Activated T-cell treated with anti-CD3 and anti-CD28 coated beads, Interleukin-2, amount 50 U/mL, for 4 hours (primary cell): ENCODE measurements around the gene EFCC1. TPM values are rescaled to one million over a fixed set of nuclear protein-coding genes. Genes with fewer than 3 reads are reported as not detected.
A peak's percentile ranks its signal among the peaks of the same experiment; 100 is the strongest.

Experiments used
- ATAC-seq, 2 donors: fragments of 200-7000 bp; cut with Tn5 transposase; one replicate each; pipeline ENCODE4 v1.10.0; 2021
- DNase-seq: peaks from one replicate; pipeline ENCODE4 v3.0.0-alpha.2; 2020
- H3K27me3 Mint-ChIP-seq: one replicate; pipeline ENCODE4 v1.8.0; 2021; ENCODE audit warnings: low read depth, mixed read lengths
- H3K36me3 Mint-ChIP-seq: one replicate; pipeline ENCODE4 v1.8.0; 2022; ENCODE audit warnings: mixed read lengths; ENCODE audit not compliant: insufficient read depth
- H3K4me1 Mint-ChIP-seq: one replicate; pipeline ENCODE4 v1.8.0; 2021; ENCODE audit warnings: low read depth, mixed read lengths
- H3K4me3 Mint-ChIP-seq: one replicate; pipeline ENCODE4 v1.8.0; 2021; ENCODE audit warnings: mild to moderate bottlenecking, moderate library complexity, mixed read lengths
- H3K9me3 Mint-ChIP-seq: one replicate; pipeline ENCODE4 v1.8.0; 2021; ENCODE audit warnings: mixed read lengths
- total RNA-seq, 3 donors: library from RNA; stranded (reverse); gene quantifications; one replicate each; pipeline ENCODE4 v1.2.1, GENCODE V29; 2021

EFCC1 gene
- total RNA-seq, 3 donors from 2014 or later = 0.26 to 0.35 TPM; not detected in 1

DNA sequence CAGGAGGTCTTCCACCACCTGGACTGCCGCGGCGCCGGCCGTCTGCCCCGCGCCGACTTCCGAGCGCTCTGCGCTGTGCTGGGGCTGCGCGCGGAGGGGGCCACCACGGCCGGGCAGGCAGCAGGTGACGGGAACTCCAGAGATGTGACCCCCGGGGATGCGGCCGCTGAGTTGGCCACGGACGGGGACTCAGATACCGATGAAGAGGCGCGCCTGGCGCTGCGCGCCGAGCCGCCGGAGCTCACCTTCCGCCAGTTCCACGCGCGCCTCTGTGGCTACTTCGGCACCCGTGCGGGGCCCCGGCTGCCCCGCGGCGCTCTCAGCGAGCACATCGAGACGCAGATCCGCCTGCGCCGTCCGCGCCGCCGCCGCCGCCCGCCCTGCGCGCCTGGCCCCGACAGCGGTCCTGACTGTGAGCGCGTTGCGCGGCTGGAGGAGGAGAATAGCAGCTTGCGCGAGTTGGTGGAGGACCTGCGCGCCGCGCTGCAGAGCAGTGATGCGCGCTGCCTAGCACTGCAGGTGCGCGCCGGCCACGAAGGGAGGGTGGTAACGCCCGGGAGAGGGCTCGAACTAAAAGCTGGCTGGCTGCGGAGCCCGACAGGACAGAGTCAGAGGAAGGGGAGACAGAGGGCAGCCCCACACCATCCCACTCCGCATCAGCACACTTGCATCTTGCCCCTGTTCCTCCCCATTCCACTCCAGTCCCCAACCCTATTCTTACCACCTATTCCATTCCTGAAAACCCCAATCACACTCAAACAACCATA, 885 bp downstream of the EFCC1 start:
- ATAC-seq = peak; percentile 67 to 69
- Mint-ChIP-seq H3K4me1 (peaks cover 28% of the 10 kb centered on the region), H3K4me3 (peak overlapping the region; percentile 3), H3K27me3 (peaks cover 37% of the 10 kb centered on the region), H3K9me3 (no peaks in the 10 kb centered on the region), H3K36me3 (no peaks in the 10 kb centered on the region)
- no peak for DNase-seq

DNA sequence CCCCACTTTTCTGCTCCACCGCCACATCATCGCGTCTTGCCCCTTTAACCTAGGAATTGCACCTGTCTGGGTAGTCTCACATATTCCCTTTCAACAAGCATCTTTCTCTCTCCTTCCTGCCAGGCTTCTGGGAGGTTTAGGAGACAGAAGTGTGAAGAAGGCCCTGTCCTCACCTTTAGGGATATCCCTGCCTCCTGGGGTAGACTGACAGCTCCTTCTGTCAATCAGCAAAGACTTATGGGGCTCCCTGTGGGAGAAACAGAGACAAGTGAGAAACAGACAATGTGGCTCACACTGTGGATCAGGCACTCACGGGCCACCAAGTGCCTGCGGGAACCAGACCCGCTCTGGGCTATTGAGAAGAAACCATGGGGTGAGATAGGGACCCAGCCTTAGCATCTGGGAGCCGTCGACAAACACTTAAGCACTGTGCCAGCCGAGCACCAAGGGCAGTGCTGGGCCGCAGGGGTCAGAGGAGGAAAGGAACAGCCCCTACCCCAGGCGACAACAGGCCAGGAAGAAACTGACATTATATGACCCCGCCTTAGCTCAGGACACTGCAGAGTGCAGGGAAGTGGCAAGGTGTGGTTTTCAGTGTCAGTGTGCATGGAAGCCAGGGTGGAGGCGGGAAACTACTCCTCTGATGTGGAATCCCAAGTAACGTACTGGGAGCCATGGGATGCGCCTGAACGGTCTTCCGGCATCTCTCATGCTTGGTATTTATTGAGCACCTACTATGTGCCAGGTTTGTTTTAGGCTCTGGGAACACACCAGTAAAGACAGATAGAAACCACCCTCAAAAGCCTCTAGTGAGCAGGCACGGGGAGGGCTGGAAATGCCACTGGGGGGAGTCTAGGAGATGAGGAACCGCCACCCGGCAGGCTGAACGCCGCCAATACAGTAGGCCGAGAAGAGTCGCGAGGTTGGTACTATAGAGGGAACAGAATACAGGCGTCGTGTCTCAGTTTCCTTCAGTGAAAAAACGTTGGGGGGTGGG, 1.8 kb downstream of the EFCC1 start:
- H3K4me1 Mint-ChIP-seq = peaks cover 29% of the 10 kb centered on the region
- H3K36me3 Mint-ChIP-seq = no peaks in the 10 kb centered on the region
- H3K27me3 Mint-ChIP-seq = peaks cover 37% of the 10 kb centered on the region
- DNase-seq = no peak
- no peak for ATAC-seq
- H3K4me3 Mint-ChIP-seq = peak overlapping the region; percentile 31
- H3K9me3 Mint-ChIP-seq = no peaks in the 10 kb centered on the region

DNA sequence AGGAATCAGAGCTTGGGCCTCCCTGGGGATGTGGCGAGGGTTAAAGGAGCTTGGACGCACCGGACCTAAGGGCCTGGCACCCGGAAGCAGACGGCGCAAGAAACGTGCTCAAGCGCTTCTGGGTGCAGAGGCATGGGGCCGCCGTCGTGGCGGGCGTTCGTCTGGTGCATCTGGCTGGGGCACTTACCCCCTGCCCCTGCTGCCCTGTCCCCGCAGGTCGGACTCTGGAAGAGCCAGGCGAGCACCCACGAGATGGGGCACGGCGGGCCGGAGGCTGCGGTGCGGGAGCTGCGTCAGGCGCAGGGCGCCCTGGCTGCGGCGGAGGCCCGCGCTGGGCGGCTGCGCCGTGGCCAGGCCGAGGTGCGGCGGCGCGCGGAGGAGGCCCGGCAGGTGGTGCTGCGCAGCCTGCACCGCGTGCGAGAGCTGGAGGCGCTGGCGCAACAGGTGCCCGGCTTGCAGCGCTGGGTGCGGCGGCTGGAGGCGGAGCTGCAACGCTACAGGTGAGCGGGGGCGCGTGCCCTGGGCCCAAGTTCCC, 2.5 kb downstream of the EFCC1 start:
- Mint-ChIP-seq H3K36me3 (no peaks in the 10 kb centered on the region), H3K4me3 (peak overlapping the region; percentile 31), H3K4me1 (peaks cover 28% of the 10 kb centered on the region), H3K9me3 (no peaks in the 10 kb centered on the region), H3K27me3 (peaks cover 37% of the 10 kb centered on the region)
- DNase-seq (peak; percentile 52), ATAC-seq (peak; percentile 76 to 79)

DNA sequence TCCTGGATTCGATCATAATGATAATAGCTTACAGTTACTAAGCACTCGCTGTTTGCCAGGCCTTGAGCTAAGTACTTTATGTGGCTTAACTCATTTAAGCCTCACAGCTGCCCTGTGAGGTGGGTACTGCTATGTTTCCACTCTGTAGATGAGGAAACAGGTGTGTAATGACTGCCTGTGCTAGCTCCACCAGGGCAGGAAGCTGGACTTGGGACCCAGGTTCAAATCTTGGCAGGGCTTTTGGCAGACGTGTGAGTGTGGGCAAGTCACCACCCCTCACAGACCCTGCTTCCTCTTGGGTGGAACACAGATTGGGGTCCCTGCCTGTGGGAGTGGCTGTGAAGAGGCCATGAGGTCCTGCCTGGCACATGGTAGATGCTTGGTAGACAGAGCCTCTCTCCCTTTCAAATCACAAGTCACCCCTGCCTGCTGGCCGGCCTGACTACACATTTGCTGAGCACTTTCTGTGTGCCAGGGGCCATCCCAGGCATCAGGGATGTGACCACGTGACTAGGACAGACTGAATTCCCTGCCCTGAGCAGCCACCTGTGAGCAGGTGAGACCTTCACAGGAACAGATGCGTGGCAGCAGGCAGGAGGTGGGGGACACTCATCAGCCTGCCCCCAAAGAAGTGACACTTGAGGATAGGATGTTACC, 3.7 kb downstream of the EFCC1 start:
- Mint-ChIP-seq H3K4me1 (peaks cover 23% of the 10 kb centered on the region), H3K27me3 (peaks cover 33% of the 10 kb centered on the region), H3K36me3 (no peaks in the 10 kb centered on the region), H3K9me3 (no peaks in the 10 kb centered on the region), H3K4me3 (no peak overlapping the region)
- DNase-seq (no peak), ATAC-seq (no peak)

DNA sequence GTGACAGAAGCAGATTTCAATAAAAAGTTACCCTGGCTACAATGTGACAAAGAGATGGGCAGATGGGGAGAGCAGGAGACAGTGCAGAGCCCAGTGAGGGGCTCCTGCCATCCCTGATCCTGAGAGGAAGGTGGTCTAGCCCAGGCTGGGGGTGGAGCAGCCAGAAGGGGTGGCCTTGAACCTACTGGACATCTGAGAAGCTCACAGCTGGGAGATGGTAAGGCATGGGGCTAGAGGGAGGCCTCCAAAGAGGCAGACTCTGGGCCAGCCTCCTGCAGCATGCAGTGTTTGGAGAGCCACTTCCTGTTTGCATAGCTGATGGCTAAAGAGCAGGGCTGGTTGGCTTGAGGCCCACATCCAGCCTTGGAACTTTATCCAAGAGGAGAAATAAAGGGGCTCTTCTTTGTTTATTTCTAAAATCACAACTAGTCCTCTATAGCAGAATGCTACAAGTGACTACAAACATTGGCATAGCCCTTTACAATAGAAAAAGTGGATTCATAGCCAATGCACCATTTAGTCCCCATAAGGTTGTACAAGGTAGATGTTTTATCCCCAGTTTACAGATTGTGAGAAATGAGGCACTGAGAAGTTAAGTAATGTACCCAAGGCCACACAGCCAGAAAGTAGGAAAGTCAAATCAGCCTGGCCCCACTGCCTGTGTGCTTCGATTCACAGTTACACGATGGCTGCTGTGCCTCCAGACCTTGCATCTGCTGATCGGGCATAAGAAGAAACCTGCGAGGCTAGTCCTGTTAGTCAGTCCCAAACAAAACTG, 4.6 kb downstream of the EFCC1 start:
- H3K4me1 Mint-ChIP-seq = peaks cover 23% of the 10 kb centered on the region
- no peak for ATAC-seq
- H3K27me3 Mint-ChIP-seq = peaks cover 25% of the 10 kb centered on the region
- no peak for DNase-seq
- no peaks in the 10 kb centered on the region for H3K36me3 Mint-ChIP-seq
- H3K9me3 Mint-ChIP-seq = no peaks in the 10 kb centered on the region
- no peak overlapping the region for H3K4me3 Mint-ChIP-seq

DNA sequence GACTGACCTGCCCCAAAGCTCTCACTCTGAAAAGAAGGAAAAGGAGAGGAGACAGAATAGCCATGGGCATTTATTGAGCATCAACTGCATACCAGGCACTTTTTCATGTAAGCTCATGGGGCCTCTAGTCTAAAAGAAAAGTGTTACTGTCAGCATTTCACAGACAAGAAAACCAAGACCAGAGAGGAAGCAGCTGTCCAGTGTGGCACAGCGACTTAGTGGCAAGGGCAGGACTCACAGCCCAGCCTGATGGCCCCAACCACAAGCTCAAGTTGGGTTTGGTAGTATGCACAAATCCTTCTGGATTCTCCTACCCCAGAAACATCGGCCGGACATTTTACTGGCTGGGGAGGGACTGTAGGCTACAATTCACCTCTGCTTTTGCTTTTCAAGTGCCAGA, 5.8 kb downstream of the EFCC1 start:
- H3K27me3 Mint-ChIP-seq = peaks cover 21% of the 10 kb centered on the region
- H3K9me3 Mint-ChIP-seq = no peaks in the 10 kb centered on the region

DNA sequence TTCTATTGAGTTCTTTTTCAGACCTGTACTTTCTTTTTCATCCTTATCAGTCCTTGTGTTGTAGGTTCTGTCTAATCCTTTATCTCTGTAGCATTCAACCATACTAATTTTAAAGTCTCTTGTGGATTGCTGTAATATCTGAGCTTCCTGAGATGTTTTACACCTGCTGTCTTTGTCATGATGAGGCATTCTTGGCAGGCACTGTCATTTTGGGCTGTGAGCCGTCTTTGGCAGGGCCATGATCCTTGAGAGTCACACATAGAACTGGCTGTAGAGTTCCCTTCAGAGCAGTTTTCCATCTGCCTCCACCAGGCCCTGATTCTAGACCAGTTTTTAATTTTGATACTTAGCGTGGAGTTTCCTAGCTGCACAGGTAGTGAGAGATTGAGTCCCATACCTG, 6.7 kb downstream of the EFCC1 start:
- ATAC-seq (no peak), DNase-seq (no peak)
- no peaks in the 10 kb centered on the region for H3K9me3 Mint-ChIP-seq
- H3K4me3 Mint-ChIP-seq = no peak overlapping the region
- peaks cover 16% of the 10 kb centered on the region for H3K4me1 Mint-ChIP-seq
- H3K27me3 Mint-ChIP-seq = peaks cover 13% of the 10 kb centered on the region
- H3K36me3 Mint-ChIP-seq = no peaks in the 10 kb centered on the region

More for the DNA sequence above, 5.8 kb downstream of the EFCC1 start:
- Mint-ChIP-seq H3K36me3 (no peaks in the 10 kb centered on the region), H3K4me3 (no peak overlapping the region), H3K4me1 (peaks cover 23% of the 10 kb centered on the region)
- no peak for DNase-seq
- no peak for ATAC-seq

DNA sequence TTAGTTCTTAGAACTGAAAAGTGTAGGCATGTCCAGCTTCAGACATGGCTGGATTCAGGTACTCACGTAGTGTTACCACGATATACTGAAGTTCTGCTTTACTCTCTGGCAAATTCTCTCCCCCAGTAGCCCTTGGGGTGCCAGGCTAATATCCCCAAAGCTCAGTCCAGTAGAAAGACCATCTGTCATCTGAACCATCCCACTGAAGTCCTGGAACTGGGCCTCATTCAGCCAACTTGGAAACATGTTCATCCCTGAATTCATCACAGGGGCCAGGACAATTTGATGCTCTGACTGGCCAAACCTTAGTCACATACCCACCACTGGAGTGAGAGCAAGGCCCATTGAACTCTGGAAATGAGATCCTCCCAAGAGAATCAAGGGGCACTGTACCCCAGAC, 8.2 kb downstream of the EFCC1 start:
- DNase-seq (no peak), ATAC-seq (no peak)
- Mint-ChIP-seq H3K36me3 (no peaks in the 10 kb centered on the region), H3K9me3 (no peaks in the 10 kb centered on the region), H3K4me3 (no peak overlapping the region), H3K4me1 (peaks cover 10% of the 10 kb centered on the region), H3K27me3 (peaks cover 4% of the 10 kb centered on the region)

DNA sequence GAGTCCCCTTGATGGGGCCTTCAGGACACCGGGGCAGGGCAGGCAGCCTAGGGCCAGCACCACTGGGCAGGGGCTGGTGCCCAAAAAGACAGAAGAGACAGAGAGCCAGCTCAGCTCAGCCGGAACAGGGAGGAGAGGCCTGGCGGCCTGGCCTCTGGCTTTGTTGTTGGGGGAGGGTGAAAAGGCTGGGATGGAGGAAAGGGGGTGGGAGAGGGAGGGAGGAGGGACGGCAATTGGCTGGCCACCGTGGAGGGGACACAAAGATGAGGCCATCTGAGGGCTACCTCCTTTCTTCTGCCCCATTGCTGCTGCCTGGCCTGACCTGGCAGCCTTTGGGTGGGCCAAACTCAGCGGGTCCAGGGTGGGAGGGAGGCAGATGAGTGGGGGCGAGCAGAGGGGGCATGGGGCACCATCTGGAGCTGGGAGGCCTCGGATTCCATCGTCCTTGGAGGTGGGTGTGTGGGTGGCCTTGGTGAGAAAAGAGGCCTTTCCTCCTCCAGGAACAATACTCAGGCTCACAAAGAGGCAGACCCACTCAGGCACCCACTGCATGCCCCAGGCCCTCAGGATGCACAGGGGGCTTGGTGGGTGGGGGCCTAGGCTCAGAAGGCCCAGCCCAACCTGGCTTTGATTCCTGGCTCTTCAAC, 9.3 kb downstream of the EFCC1 start:
- H3K4me1 Mint-ChIP-seq = peaks cover 16% of the 10 kb centered on the region
- H3K9me3 Mint-ChIP-seq = no peaks in the 10 kb centered on the region
- ATAC-seq (no peak), DNase-seq (no peak)
- no peaks in the 10 kb centered on the region for H3K36me3 Mint-ChIP-seq
- no peak overlapping the region for H3K4me3 Mint-ChIP-seq
- H3K27me3 Mint-ChIP-seq = no peaks in the 10 kb centered on the region

DNA sequence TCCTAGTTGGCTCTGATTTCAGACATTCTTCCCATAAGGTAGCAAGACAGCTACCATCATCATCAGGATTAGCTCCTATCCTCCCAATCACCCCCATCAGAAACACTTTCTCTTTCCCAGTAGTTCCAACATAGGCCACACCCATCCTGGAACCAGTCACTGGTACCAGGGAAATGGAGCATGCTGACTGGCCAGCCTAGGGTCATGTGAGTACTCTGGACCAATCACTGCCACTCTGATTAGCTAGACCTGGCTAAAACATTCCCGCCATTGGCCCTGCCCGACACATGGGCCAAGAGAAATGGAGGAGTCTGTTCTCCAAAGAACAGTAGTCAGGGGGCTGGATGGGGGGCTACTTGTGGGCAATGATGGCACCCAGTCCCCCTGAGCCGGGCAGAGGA, 12.4 kb downstream of the EFCC1 start:
- Mint-ChIP-seq H3K4me1 (peaks cover 38% of the 10 kb centered on the region), H3K4me3 (no peak overlapping the region), H3K9me3 (no peaks in the 10 kb centered on the region), H3K27me3 (no peaks in the 10 kb centered on the region), H3K36me3 (no peaks in the 10 kb centered on the region)
- ATAC-seq (no peak), DNase-seq (no peak)

DNA sequence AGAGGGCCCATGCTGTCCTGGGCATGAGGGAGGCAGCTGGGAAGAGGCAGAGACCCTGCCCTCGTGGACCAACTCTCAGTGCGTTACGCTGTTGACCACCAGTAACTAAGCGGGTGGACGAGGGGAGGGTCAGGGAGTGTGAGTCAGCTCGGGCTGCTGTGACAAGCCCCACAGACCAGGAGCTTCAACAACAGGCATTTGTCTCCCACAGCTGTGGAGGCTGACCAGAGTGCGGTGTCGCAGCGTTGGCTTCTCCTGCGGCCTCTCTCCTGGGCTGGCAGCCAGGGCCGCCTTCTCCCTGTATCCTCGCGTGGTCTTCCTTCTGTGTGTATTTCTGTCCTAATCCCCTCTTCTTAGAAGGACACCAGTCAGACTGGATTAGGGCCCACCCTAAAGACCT, 13.0 kb downstream of the EFCC1 start:
- Mint-ChIP-seq H3K27me3 (no peaks in the 10 kb centered on the region), H3K4me3 (no peak overlapping the region), H3K36me3 (no peaks in the 10 kb centered on the region), H3K4me1 (peaks cover 42% of the 10 kb centered on the region), H3K9me3 (no peaks in the 10 kb centered on the region)
- no peak for DNase-seq
- ATAC-seq = no peak

DNA sequence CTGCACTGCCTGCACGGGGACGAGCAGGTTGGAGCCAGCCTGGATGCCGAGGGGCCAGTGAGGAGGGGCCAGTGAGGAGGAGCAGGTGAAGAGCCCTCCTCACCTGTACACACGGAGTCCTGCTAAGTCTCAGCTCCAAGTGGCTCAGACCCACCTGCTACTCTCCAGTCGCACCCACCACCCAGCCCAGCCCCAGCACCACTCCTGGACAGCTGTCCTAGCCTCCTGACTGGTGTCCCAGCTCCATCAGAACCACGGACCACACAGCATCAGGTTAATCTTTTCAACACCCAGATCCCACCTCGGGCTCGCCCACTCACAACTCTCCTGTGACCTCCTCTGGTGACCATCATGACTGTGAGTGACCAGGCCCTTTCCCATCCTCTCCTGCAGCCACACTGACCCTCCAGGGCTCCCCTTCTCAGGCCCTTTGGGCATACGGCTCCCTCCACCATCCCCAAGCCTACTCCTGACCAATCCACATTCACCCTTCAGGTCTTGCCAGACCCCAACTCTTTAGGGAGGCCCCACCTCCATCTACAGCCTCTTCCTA, 13.8 kb downstream of the EFCC1 start:
- Mint-ChIP-seq H3K36me3 (no peaks in the 10 kb centered on the region), H3K4me1 (peaks cover 42% of the 10 kb centered on the region), H3K27me3 (no peaks in the 10 kb centered on the region), H3K4me3 (no peak overlapping the region), H3K9me3 (no peaks in the 10 kb centered on the region)
- ATAC-seq (no peak), DNase-seq (no peak)
